Sigmoid colon (tissue), 7 donors: ENCODE measurements around the gene HOXB5. TPM values are rescaled to one million over a fixed set of nuclear protein-coding genes. Genes with fewer than 3 reads are reported as not detected.

Source experiments
- DNase-seq: peaks from one replicate; pipeline ENCODE4 v3.0.0-alpha.2; 2019
- H3K27ac ChIP-seq, 4 donors: fragments of 200-600 bp; sonication (generic); one replicate each; pipeline ENCODE4 v1.5.1; 2016 to 2019; ENCODE audit warnings: mild to moderate bottlenecking in 1 of 4
- H3K27me3 ChIP-seq, 3 donors: fragments of 200-600 bp; sonication (generic); one replicate each; pipeline ENCODE4 v1.5.1; 2019; ENCODE audit warnings: mild to moderate bottlenecking in 1 of 3
- H3K36me3 ChIP-seq, 4 donors: fragments of 200-600 bp; sonication (generic); one replicate each; pipeline ENCODE4 v1.5.1; 2016 to 2019
- H3K4me1 ChIP-seq, 4 donors: fragments of 200-600 bp; sonication (generic); one replicate each; pipeline ENCODE4 v1.5.1; 2017 to 2019
- H3K4me3 ChIP-seq, 4 donors: fragments of 200-600 bp; sonication (generic); one replicate each; pipeline ENCODE4 v1.5.1; 2017 to 2019; ENCODE audit warnings: mild to moderate bottlenecking in 2 of 4, moderate library complexity in 1 of 4
- H3K9me3 ChIP-seq, 4 donors: fragments of 200-600 bp in 3 of 4; sonication (generic) in 3 of 4; one replicate each; pipeline versions ENCODE4 v1.5.1 to v1.6.1; 2013 to 2019
- CTCF ChIP-seq, 4 experiments: fragments of 450-650 bp in 3 of 4; fragments of 200-600 bp in 1 of 4; IDR thresholded peaks; one replicate each; pipeline ENCODE4 v1.5.1; 2016 to 2019; ENCODE audit warnings: antibody characterized with exemption in 4 of 4, mild to moderate bottlenecking in 3 of 4, moderate library complexity in 2 of 4
- EP300 ChIP-seq, 4 donors: sonication (generic); formaldehyde crosslinking; IDR thresholded peaks; one replicate each; pipeline ENCODE4 v1.6.1; 2017; ENCODE audit warnings: antibody characterized with exemption in 4 of 4
- POLR2A ChIP-seq, 2 donors: fragments of 450-650 bp; IDR thresholded peaks; one replicate each; pipeline ENCODE4 v1.6.1; 2016; ENCODE audit warnings: antibody characterized with exemption in 2 of 2, mild to moderate bottlenecking in 2 of 2, moderate library complexity in 2 of 2
- POLR2AphosphoS5 ChIP-seq, 4 donors: sonication (generic); formaldehyde crosslinking; IDR thresholded peaks; one replicate each; pipeline ENCODE4 v1.6.1; 2017; ENCODE audit warnings: antibody characterized with exemption in 4 of 4
- WGBS, 2 donors: extraction: QIAGEN DNeasy Blood & Tissue Kit; methylation state at CpG; one replicate each; pipeline ENCODE4 v1.1.7; 2013; 5-methylcytosine and 5-hydroxymethylcytosine counted together
- intact Hi-C: fragments of 100-400 bp; cut with DNase I; formaldehyde crosslinking; loops from one replicate; pipeline ENCODE4 v1.15.1; 2023
- polyA plus RNA-seq, 3 donors: library from polyadenylated mRNA; stranded (reverse); fragments of 200-250 nt; gene quantifications; one replicate each; pipeline ENCODE4 v1.2.3, GENCODE V29; 2013
- total RNA-seq, 4 donors: library from RNA; depleted of rRNA; stranded (reverse); fragments of >200 nt; gene quantifications; one replicate each; pipeline ENCODE4 v1.1.0, GENCODE V29; 2016
- donor health status: healthy with polysubstance abuse.
- donor health status: Bipolar disorder and iron deficiency.
- donor health status: healthy.

HOXB5 gene
- total and polyA plus RNA-seq, 7 donors: 1.5 to 13.9 (median 2.5) TPM

DNA sequence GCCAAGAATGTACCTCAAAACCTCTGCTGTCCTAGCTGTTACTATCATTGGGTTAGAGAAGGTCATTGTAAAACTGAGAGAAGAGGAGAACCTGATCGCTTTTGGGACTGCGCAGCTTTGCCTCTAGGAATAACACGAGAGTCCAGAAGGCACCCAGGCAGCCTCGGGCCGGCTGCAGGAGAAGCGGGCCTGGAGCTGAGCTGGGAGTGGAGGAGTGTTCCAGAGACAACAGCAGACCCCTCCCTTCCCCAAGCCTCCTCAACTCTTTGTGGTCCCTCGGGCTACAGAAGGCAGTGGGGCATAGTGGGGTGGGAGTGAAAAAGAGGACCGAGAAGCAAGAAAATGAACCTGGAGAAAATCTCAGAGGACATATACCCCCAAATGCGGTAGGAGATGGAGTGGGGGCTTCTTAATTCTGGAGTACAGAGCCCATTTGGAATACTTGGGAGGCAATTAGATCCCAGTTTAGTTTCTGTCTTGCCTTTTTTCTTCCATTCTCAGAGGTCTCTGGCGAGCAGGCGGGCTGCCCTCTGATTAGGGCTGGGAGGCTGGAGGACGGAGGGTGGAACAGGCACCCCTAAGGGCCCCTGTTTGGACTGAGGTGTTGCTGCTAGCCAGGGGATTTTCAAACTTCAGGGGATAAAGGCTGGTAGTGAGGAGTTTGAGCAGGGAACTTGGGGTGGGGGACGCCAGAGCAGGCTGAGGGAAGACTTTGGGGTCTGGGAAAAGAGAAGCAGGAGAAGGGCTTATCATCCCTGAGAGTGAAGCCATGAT, 35.3 kb downstream of the HOXB5 start:
- H3K9me3 ChIP-seq: no peaks in the 10 kb centered on the region
- peak; percentile 73 for DNase-seq
- WGBS, 2 donors: 83 to 90% methylated on average over 13 of the region's 13 CpGs
- peaks cover 0 to 98% (median 89%) of the 10 kb centered on the region in 4 donors for H3K4me1 ChIP-seq
- TF ChIP-seq POLR2AphosphoS5 (IDR thresholded peaks at IDR 0.05) (no peak), POLR2A (IDR thresholded peaks at IDR 0.05) (no peak), CTCF (IDR thresholded peaks at IDR 0.05) (no peak)
- H3K27me3 ChIP-seq: no peaks in the 10 kb centered on the region
- peak overlapping the region in 3 of 4 donors; percentile 24 to 52 (median 51) for H3K4me3 ChIP-seq
- peak overlapping the region; percentile 94 to 99 (median 96) for H3K27ac ChIP-seq
- H3K36me3 ChIP-seq: no peaks in the 10 kb centered on the region
- intact Hi-C loops: no loop called here

GRCh38 chr17:48556576-48557401, 36.8 kb downstream of the HOXB5 start:
- 22 to 50% methylated on average over 7 of the region's 7 CpGs for WGBS, 2 donors
- no peaks in the 10 kb centered on the region for H3K27me3 ChIP-seq
- peak overlapping the region; percentile 94 to 99 (median 96) for H3K27ac ChIP-seq
- intact Hi-C loops: no loop called here
- DNase-seq: no peak
- H3K9me3 ChIP-seq: no peaks in the 10 kb centered on the region
- no peak for TF ChIP-seq EP300 (IDR thresholded peaks at IDR 0.05)
- peak in 2 of 4 donors; percentile 59 to 66 for TF ChIP-seq POLR2AphosphoS5 (IDR thresholded peaks at IDR 0.05)
- TF ChIP-seq CTCF (IDR thresholded peaks at IDR 0.05): no peak
- H3K4me3 ChIP-seq: peak overlapping the region in 3 of 4 donors; percentile 49 to 52 (median 51)
- H3K4me1 ChIP-seq: peaks cover 0 to 98% (median 89%) of the 10 kb centered on the region in 4 donors
- H3K36me3 ChIP-seq: no peaks in the 10 kb centered on the region

- WGBS, 2 donors: 69 to 75% methylated on average over 5 of the region's 5 CpGs
- Histone ChIP-seq H3K27me3 (no peaks in the 10 kb centered on the region), H3K27ac (peak overlapping the region; percentile 94 to 99 (median 96)), H3K4me1 (peaks cover 0 to 98% (median 89%) of the 10 kb centered on the region in 4 donors), H3K4me3 (peak overlapping the region in 3 of 4 donors; percentile 49 to 52 (median 51)), H3K9me3 (no peaks in the 10 kb centered on the region), H3K36me3 (no peaks in the 10 kb centered on the region)
- TF ChIP-seq EP300 (IDR thresholded peaks at IDR 0.05): no peak
- no peak for TF ChIP-seq POLR2A (IDR thresholded peaks at IDR 0.05)
- TF ChIP-seq POLR2AphosphoS5 (IDR thresholded peaks at IDR 0.05): no peak
- TF ChIP-seq CTCF (IDR thresholded peaks at IDR 0.05): no peak
- DNase-seq: peak; percentile 63
- intact Hi-C loops: no loop called here
Observed at GRCh38 chr17:48556229-48556575, 37.4 kb downstream of the HOXB5 start.

DNA sequence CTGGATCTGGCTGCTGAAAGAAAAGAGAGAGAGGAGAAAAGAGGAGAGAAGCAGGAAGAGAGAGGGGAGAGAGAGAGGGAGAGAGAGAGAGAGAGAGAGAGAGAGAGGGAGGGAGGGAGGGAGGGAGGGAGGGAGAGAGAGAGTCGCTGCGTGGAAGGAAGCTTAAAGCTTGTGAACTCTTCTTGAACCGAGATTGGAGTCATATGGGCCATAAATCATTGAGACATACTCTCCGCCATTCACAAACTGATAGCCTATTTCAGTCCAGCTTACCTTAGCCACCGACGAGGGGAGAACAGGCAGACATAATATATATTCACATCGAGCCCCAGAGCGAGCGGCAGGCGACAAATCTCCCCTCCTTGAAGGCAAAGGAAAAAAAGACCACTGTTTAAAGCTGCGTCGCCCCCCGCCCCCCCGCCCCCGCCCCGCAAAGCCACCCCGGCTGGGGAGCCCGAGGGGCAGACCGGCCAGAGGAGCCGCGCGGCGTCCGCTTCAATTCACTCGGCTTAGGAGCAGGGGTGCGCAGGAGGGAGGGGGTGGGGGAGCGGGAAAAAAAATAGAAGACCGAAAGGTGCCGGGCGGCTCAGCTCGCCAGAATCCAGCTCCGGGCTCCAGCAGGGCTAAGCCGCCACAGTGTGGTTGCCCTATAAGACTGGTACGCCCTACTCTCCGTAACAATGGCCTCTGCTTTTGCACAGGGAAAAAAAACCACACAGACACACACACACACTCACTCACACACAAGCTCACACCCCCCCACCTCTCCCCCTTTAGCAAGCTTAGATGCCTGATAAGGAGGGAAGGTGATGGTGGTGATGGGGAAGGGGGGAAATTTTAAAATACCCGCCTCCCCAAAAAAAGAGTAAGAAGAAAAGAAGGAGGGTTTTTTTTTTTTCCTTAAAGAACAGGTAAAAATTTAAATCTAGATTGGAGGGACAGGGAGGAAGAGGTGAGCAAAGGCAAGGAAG, 38.0 kb downstream of the HOXB5 start:
- intact Hi-C loops: no loop called here
- Histone ChIP-seq H3K36me3 (peaks cover 0 to 3% (median 1%) of the 10 kb centered on the region in 4 donors), H3K4me3 (peak overlapping the region; percentile 41 to 52 (median 50)), H3K4me1 (peaks cover 0 to 98% (median 89%) of the 10 kb centered on the region in 4 donors), H3K9me3 (no peaks in the 10 kb centered on the region), H3K27me3 (no peaks in the 10 kb centered on the region), H3K27ac (peak overlapping the region; percentile 94 to 99 (median 96))
- WGBS, 2 donors: 15 to 32% methylated on average over 36 of the region's 36 CpGs
- no peak for DNase-seq
- peak in 2 of 4 experiments; percentile 17 to 55 for TF ChIP-seq CTCF (IDR thresholded peaks at IDR 0.05)
- no peak for TF ChIP-seq EP300 (IDR thresholded peaks at IDR 0.05)
- TF ChIP-seq POLR2AphosphoS5 (IDR thresholded peaks at IDR 0.05): peak; percentile 67 to 80 (median 76)
- no peak for TF ChIP-seq POLR2A (IDR thresholded peaks at IDR 0.05)
